ENCODE measurements around the gene GAA. TPM values are rescaled to one million over a fixed set of nuclear protein-coding genes. Genes with fewer than 3 reads are reported as not detected.

The GAA gene
- total RNA-seq, 1 donor from 2014 or later = 47.7 TPM

GRCh38 chr17:80110927-80111701 lies 9.7 kb downstream of the GAA start:
- Histone ChIP-seq H3K9me3 (ENCODE audit: insufficient read depth, low read depth, low read length) (no peaks in the 10 kb centered on the region), H3K79me2 (ENCODE audit: insufficient read depth, low read length) (no peaks in the 10 kb centered on the region), H3K27ac (ENCODE audit: low read depth, low read length) (no peak overlapping the region), H3K4me1 (ENCODE audit: insufficient read depth, low read length) (no peaks in the 10 kb centered on the region), H2AFZ (ENCODE audit: low read depth, low read length) (no peak overlapping the region), H4K20me1 (ENCODE audit: insufficient read depth, low read length) (no peaks in the 10 kb centered on the region), H3K36me3 (ENCODE audit: insufficient read depth, low read length) (no peaks in the 10 kb centered on the region), H3K4me2 (ENCODE audit: low read length) (no peak overlapping the region), H3K27me3 (ENCODE audit: insufficient read depth, low read length) (peaks cover 2% of the 10 kb centered on the region), H3K4me3 (ENCODE audit: insufficient read depth, low read depth, low read length) (no peak overlapping the region), H3K9ac (ENCODE audit: low read length) (no peak overlapping the region)
- H3K9me3 Mint-ChIP-seq (ENCODE audit: unreplicated experiment) = peaks cover 7% of the 10 kb centered on the region
- H3K4me3 Mint-ChIP-seq (ENCODE audit: unreplicated experiment) = no peak overlapping the region
- FAIRE-seq (no peak), DNase-seq (ENCODE audit: low read depth) (no peak)
- H3K4me1 Mint-ChIP-seq (ENCODE audit: low read depth, unreplicated experiment) = peaks cover under 1% of the 10 kb centered on the region
- no peaks in the 10 kb centered on the region for H3K27me3 Mint-ChIP-seq (ENCODE audit: low read depth, unreplicated experiment)
- no peak for TF ChIP-seq CTCF (IDR thresholded peaks at IDR 0.05; ENCODE audit: insufficient read depth, low read depth, low read length)
- TF ChIP-seq EZH2 (IDR thresholded peaks at IDR 0.05; ENCODE audit: insufficient read depth, low read length) = no peak
- no peak overlapping the region for H3K27ac Mint-ChIP-seq (ENCODE audit: unreplicated experiment)
- peaks cover 23% of the 10 kb centered on the region for H3K36me3 Mint-ChIP-seq (ENCODE audit: low read depth, unreplicated experiment)

GRCh38 chr17:80111702-80112470 lies 10.5 kb downstream of the GAA start:
- no peaks in the 10 kb centered on the region for H3K79me2 ChIP-seq (ENCODE audit: insufficient read depth, low read length)
- no peak for TF ChIP-seq EZH2 (IDR thresholded peaks at IDR 0.05; ENCODE audit: insufficient read depth, low read length)
- no peak for TF ChIP-seq CTCF (IDR thresholded peaks at IDR 0.05; ENCODE audit: insufficient read depth, low read depth, low read length)
- no peak overlapping the region for H3K4me3 Mint-ChIP-seq (ENCODE audit: unreplicated experiment)
- no peak overlapping the region for H3K27ac Mint-ChIP-seq (ENCODE audit: unreplicated experiment)
- no peak for FAIRE-seq
- no peaks in the 10 kb centered on the region for H3K4me1 ChIP-seq (ENCODE audit: insufficient read depth, low read length)
- no peak overlapping the region for H3K9ac ChIP-seq (ENCODE audit: low read length)
- H2AFZ ChIP-seq (ENCODE audit: low read depth, low read length) = no peak overlapping the region
- no peak overlapping the region for H3K27ac ChIP-seq (ENCODE audit: low read depth, low read length)
- no peak overlapping the region for H3K4me3 ChIP-seq (ENCODE audit: insufficient read depth, low read depth, low read length)
- no peaks in the 10 kb centered on the region for H3K27me3 ChIP-seq (ENCODE audit: insufficient read depth, low read length)
- H3K4me2 ChIP-seq (ENCODE audit: low read length) = no peak overlapping the region
- H3K27me3 Mint-ChIP-seq (ENCODE audit: low read depth, unreplicated experiment) = no peaks in the 10 kb centered on the region
- no peaks in the 10 kb centered on the region for H4K20me1 ChIP-seq (ENCODE audit: insufficient read depth, low read length)
- H3K9me3 Mint-ChIP-seq (ENCODE audit: unreplicated experiment) = peaks cover 7% of the 10 kb centered on the region
- peaks cover 31% of the 10 kb centered on the region for H3K36me3 Mint-ChIP-seq (ENCODE audit: low read depth, unreplicated experiment)
- H3K4me1 Mint-ChIP-seq (ENCODE audit: low read depth, unreplicated experiment) = peaks cover 6% of the 10 kb centered on the region
- H3K9me3 ChIP-seq (ENCODE audit: insufficient read depth, low read depth, low read length) = no peaks in the 10 kb centered on the region
- H3K36me3 ChIP-seq (ENCODE audit: insufficient read depth, low read length) = no peaks in the 10 kb centered on the region
- DNase-seq (ENCODE audit: low read depth) = no peak
